GM18868 (cell line): Measurements from ENCODE around the gene TBC1D10A.

Experiments used
- ATAC-seq: cut with Tn5 transposase; IDR thresholded peaks from one replicate; pipeline ENCODE4 v1.9.1; 2021; ENCODE audit warnings: mild to moderate bottlenecking, moderate library complexity; ENCODE audit not compliant: unreplicated experiment

TBC1D10A gene, protein sequence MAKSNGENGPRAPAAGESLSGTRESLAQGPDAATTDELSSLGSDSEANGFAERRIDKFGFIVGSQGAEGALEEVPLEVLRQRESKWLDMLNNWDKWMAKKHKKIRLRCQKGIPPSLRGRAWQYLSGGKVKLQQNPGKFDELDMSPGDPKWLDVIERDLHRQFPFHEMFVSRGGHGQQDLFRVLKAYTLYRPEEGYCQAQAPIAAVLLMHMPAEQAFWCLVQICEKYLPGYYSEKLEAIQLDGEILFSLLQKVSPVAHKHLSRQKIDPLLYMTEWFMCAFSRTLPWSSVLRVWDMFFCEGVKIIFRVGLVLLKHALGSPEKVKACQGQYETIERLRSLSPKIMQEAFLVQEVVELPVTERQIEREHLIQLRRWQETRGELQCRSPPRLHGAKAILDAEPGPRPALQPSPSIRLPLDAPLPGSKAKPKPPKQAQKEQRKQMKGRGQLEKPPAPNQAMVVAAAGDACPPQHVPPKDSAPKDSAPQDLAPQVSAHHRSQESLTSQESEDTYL

GRCh38 chr22:30326706-30327362, at the start of gene TBC1D10A:
TSS of gene TBC1D10A (minus strand) at chr22:30326941. CDS start at chr22:30326881, 60 bp downstream.
- ATAC-seq = peak; percentile 91

- no peak for ATAC-seq
Observed at GRCh38 chr22:30375312-30375849, 48.6 kb upstream of the TBC1D10A start.

GRCh38 chr22:30373331-30374325, 46.9 kb upstream of the TBC1D10A start:
- ATAC-seq = no peak

DNA sequence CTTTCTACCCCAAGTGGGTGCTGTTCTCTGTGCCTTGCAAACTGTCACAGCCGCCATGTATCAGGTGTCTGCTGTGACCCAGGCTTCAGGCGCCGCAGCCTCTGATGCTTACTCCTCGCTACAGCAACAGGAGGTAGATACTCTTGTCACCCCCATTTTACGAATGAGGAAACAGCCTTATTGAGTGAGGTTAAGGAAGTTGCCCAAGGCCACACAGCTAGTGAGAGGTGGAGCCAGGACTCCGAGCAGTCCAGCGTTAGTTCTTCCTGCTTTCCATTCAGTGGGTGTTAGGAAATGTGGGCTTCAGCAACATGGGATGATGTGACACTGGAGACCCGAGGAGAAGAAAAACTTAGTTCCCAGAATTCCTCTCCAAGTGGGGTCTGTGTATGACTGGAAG, 46.2 kb upstream of the TBC1D10A start:
- no peak for ATAC-seq

DNA sequence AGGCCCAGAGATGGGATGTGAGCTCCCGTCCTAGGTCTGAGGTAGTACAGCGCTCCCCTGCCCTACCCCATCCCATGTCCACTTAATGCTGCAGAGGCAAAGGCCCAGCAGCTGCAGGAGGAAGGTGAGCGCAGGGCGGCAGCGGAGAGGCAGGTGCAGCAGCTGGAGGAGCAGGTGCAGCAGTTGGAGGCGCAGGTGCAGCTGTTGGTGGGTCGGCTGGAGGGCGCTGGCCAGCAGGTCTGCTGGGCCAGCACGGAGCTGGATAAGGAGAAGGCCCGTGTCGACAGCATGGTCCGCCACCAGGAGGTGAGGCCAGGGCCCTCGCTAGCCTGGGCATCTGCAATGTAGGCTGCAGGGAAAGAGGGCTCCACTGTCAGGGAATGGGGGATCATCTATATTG, 45.2 kb upstream of the TBC1D10A start:
- no peak for ATAC-seq

GRCh38 chr22:30371321-30371720, 44.6 kb upstream of the TBC1D10A start:
- no peak for ATAC-seq

DNA sequence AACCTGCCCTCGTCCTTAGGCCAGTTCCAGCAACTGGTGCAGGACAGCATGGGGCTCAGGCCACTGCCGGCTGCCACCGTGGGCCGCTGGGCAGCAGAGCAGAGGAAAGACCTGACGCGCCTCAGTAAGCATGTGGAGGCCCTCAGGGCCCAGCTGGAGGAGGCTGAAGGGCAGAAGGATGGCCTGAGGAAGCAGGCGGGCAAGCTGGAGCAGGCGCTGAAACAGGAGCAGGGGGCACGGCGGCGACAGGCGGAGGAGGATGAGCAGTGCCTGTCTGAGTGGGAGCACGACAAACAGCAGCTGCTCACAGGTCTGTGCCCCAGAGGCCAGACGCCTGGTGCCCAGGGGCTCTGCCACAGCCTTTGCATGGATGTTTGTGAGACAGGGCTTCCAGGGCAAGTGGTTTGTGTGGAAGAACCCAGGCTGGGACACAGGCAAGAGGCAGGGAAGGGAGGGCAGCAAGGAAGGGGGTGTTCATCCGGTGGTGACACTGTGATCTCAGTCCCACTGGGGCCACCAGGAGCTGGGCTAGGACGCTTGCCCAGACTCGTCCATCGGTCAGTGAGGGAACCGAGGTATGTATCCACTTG, 44.0 kb upstream of the TBC1D10A start:
- no peak for ATAC-seq

DNA sequence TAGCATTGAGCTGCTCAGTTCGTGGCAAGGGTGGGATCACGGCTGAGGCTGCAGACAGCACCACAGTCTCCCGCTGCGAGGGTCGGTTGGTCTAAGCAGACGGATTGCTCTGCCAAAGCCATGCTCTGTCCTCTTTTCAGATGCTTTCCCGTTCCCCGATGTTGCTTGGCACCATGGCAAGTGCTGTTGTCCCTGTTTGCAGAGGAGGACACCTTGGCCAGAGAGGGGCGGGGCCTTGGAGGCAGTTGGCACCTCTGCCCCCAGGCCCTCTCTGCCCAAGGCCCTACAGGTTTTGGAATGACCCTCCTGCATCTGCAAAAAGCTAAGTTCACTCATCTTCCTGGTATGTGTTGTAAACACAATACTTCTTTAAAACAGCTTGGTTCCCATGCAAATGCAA, 41.7 kb upstream of the TBC1D10A start:
- no peak for ATAC-seq

DNA sequence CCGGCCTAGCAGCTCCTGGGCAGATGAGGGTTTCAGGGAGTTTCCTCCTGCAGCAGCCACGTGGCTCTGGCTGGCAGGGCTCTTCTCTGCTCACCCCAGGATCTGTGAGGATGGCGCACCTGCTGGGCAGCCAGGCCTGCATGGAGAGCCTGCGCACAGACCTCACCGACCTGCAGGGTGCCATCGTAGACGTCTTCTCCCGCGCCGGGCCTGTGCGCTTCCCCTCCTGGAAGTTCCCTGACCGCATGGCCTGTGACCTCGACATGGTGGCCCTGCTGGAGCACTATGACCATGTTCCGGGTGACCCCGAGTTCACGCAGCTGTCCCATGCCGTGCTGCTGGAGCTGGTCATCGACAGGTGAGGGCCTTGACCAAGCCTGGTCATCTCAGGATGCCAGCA, 39.1 kb upstream of the TBC1D10A start:
- no peak for ATAC-seq

DNA sequence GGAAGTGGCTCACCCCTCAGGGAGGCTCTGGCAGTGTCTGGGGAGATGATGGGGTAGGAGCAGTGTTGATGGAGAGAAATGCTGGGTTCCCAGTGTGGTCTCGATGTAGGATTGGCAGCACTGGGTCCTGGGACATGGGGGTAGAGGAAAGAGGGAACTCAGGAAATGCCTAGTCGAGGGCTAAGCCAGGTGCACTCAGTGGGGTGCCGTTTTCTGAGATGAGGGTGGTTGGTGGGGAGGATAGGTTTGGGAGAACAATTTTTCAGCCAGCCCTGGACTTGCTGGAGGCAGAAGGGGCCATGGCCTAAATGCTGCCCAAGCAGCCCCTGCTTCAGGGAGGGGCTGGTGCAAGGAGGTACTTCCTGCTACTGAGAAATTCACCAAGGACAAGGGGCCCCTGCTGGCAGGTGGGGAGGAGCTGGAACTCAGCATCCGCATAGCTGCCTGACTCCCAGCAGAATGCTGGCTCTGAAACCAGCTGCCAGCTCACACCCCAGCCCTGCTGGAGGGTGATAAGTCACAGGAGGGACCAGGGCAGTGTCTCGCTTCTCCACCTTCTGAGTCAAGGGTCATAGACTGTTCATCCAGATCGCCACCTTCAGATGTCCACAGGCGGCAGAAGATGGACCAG, 36.0 kb upstream of the TBC1D10A start:
- ATAC-seq = no peak

DNA sequence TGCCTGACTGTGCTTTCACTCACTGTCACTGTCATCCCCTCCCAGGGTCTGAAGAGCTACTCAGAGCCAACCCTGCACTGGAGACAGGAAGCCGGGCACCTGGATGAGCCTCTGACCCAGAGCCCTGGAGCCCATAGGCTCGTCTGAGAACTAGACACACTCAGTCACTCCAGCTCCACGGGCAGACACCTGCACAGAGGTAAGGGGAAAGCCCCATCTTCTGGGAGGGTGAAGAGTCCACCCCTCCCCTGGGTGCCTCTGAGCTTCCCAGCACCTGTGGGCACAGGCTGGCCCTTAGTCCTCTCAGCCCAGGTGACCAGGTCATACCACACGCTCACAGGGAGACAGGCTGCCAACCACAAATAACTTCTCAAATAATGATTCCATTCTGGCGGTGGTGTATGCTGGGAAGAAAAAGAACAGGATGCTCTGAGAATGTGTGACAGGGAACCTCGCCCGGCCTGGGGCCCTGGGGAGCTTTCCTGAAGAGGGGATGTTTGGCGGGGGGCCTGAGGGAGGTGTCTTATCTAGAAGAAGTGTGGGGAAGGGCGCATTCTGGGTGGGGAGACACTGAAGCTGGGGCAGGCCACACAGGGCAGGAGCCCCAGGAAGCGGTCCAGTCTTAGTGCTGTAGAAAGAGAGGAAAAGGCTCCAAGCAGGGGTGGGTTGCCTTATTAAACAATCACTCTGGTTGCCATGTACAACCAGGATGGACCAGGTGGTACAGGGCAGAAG, 35.3 kb upstream of the TBC1D10A start:
- ATAC-seq = no peak

- ATAC-seq = no peak
Observed at GRCh38 chr22:30358541-30358940, 31.8 kb upstream of the TBC1D10A start.

GRCh38 chr22:30357650-30358215, 31.0 kb upstream of the TBC1D10A start:
- ATAC-seq = no peak

GRCh38 chr22:30357236-30357570, 30.5 kb upstream of the TBC1D10A start:
- ATAC-seq = no peak

DNA sequence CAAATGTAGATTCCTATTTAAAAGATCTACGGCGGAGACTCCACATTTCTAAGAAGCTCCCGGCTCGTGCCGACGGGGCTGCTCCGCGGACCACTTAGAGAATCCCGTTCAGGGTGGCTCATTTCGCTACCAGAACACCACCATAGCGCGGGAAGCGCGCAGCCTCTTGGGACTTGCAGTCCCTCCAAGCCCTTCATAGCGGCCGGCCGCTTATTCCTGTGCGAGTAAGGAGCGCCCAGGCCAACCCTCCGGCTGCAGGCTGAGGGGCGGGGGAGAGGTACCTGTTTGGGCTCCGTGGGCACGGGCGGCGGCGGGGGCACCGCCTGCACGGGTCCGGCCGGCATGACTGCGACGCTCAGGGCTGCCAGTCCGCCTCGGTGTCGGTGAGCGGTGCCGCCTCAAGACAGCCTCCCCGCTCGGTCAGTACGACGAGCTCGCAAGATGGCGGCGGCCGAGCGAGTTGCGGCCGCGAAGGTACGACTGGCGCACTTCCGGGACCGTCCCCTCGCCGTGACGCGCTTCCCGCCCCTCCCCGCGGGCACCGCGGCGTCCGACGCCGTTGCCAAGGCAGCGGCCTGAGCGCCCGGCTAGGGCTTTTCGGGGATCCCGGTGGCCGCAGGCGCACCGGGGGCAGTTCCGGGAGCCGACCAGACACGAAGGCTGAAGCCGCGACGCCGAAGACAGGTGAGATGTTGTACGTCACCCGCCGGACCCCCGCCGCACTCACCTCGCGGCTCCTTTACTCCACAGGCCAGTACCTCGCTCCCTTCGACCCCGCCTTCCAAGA, 29.9 kb upstream of the TBC1D10A start, which contains the start of the genes CCDC157 and SF3A1:
Gene CCDC157 (plus strand): TSS at position 559 of the 787 bp plus-strand sequence. CDS start 8,994 bp downstream, outside the sequence.
Gene SF3A1 (minus strand): TSS at position 446 of the 787 bp plus-strand sequence. CDS start 102 bp downstream, at position 344.
- ATAC-seq = peak; percentile 92

DNA sequence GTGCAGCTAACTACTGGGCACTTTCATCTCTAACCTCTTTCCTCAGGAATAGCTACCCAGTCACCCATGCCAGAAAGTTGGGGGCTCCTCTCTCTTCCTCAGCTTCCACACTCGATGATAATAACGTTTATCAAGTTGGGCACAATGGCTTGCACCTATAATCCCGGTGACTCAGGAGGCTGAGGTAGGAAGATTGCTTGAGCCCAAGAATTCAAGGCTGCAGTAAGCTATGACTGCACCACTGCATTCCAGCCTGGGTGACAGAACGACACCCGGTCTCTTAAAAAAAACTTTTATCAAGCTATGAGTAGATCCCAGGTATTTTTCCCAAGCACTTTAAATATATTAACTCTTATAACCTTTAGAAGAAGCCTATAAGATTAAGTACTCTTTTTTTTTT, 27.9 kb upstream of the TBC1D10A start:
- ATAC-seq = no peak

DNA sequence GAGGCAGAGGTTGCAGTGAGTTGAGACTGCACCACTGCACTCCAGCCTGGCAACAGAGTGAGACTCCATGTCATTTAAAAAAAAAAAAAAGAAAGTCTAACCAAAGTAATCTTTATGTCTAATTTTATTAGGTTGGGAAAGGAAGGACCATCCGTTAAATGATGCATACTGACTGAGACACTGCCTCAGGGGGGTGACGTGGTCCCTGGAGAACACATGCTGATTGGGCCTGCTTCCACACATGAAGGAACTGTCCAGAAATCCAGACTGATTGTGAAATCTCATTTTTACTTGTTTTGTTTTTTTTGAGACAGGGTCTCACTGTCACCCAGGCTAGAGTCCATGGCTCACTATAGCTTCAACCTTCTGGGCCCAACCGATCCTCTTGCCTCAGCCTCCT, 24.5 kb upstream of the TBC1D10A start:
- ATAC-seq = no peak

- ATAC-seq = no peak
Observed at GRCh38 chr22:30348809-30349208, 22.1 kb upstream of the TBC1D10A start.
